Liver (tissue), 9 donors: ENCODE data around the gene MRAP. TPM values are rescaled to one million over a fixed set of nuclear protein-coding genes. Genes with fewer than 3 reads are reported as not detected.

Experiments used
- DNase-seq: peaks from one replicate; pipeline ENCODE4 v3.0.0-alpha.2; 2017; ENCODE audit warnings: low spot score
- H3K27ac ChIP-seq, 2 donors: one replicate each; pipeline ENCODE4 v1.7.0; 2013; ENCODE audit warnings: inconsistent platforms in 2 of 2, low read length in 2 of 2, control low read depth in 1 of 2, low read depth in 1 of 2, mild to moderate bottlenecking in 1 of 2
- H3K27me3 ChIP-seq, 4 donors: one replicate each; pipeline versions ENCODE4 v1.6.1 to v1.7.0; 2013; ENCODE audit warnings: low read length in 3 of 4, inconsistent platforms in 1 of 4, mild to moderate bottlenecking in 1 of 4, moderate library complexity in 1 of 4; ENCODE audit not compliant: control insufficient read depth in 4 of 4, insufficient read depth in 4 of 4
- H3K36me3 ChIP-seq, 4 donors: one replicate each; pipeline versions ENCODE4 v1.6.1 to v1.7.0; 2013; ENCODE audit warnings: low read length in 3 of 4, mild to moderate bottlenecking in 3 of 4, low read depth in 1 of 4, moderate library complexity in 1 of 4; ENCODE audit not compliant: control insufficient read depth in 4 of 4, insufficient read depth in 3 of 4
- H3K4me1 ChIP-seq, 4 donors: one replicate each; pipeline versions ENCODE4 v1.6.1 to v1.7.0; 2013; ENCODE audit warnings: low read length in 3 of 4, mild to moderate bottlenecking in 3 of 4, moderate library complexity in 1 of 4; ENCODE audit not compliant: control insufficient read depth in 4 of 4, insufficient read depth in 4 of 4
- H3K4me3 ChIP-seq, 3 donors: one replicate each; pipeline versions ENCODE4 v1.6.1 to v1.7.0; 2013; ENCODE audit warnings: low read length in 3 of 3, control low read depth in 1 of 3, low read depth in 1 of 3, mild to moderate bottlenecking in 1 of 3
- H3K9ac ChIP-seq, 2 donors: one replicate each; pipeline ENCODE4 v1.7.0; 2013; ENCODE audit warnings: low read length in 2 of 2, mild to moderate bottlenecking in 2 of 2, moderate library complexity in 2 of 2, control low read depth in 1 of 2, low read depth in 1 of 2
- H3K9me3 ChIP-seq, 4 donors: one replicate each; pipeline versions ENCODE4 v1.6.1 to v1.7.0; 2013; ENCODE audit warnings: low read length in 3 of 4; ENCODE audit not compliant: control insufficient read depth in 4 of 4
- CTCF ChIP-seq: fragments of 150-350 bp; IDR thresholded peaks from 2 replicates; pipeline ENCODE4 v1.5.1; 2017; ENCODE audit warnings: improper control_type of control experiment, low read depth, low read length; ENCODE audit not compliant: missing input control
- EGR1 ChIP-seq, 2 donors: IDR thresholded peaks; 2 replicates each; pipeline ENCODE4 v1.6.1; 2016 to 2018; ENCODE audit warnings: antibody characterized with exemption in 2 of 2, low read depth in 2 of 2
- FOXA1 ChIP-seq: IDR thresholded peaks from 2 replicates; pipeline ENCODE4 v1.6.1; 2016; ENCODE audit warnings: antibody characterized with exemption
- FOXA2 ChIP-seq: IDR thresholded peaks from 2 replicates; pipeline ENCODE4 v1.6.1; 2016; ENCODE audit warnings: antibody characterized with exemption
- GABPA ChIP-seq, 2 donors: IDR thresholded peaks in 1 of 2; conservative IDR thresholded peaks in 1 of 2; 2 replicates each; pipeline ENCODE4 v1.6.1; 2016; ENCODE audit warnings: antibody characterized with exemption in 2 of 2, mild to moderate bottlenecking in 1 of 2, moderate library complexity in 1 of 2
- HNF4A ChIP-seq, 2 donors: conservative IDR thresholded peaks; 2 replicates each; pipeline ENCODE4 v1.6.1; 2016; ENCODE audit warnings: antibody characterized with exemption in 2 of 2, mild to moderate bottlenecking in 2 of 2
- HNF4G ChIP-seq: IDR thresholded peaks from 2 replicates; pipeline ENCODE4 v1.6.1; 2016; ENCODE audit warnings: antibody characterized with exemption
- JUND ChIP-seq, 2 donors: IDR thresholded peaks; 2 replicates each; pipeline ENCODE4 v1.6.1; 2016; ENCODE audit warnings: antibody characterized with exemption in 2 of 2
- MAX ChIP-seq: IDR thresholded peaks from 2 replicates; pipeline ENCODE4 v1.6.1; 2016; ENCODE audit warnings: antibody characterized with exemption
- RAD21 ChIP-seq, 2 donors: IDR thresholded peaks; 2 replicates each; pipeline ENCODE4 v1.6.1; 2016; ENCODE audit warnings: antibody characterized with exemption in 2 of 2, mild to moderate bottlenecking in 2 of 2
- REST ChIP-seq: IDR thresholded peaks from 2 replicates; pipeline ENCODE4 v1.6.1; 2016; ENCODE audit warnings: antibody characterized with exemption, mild to moderate bottlenecking
- RXRA ChIP-seq, 2 donors: IDR thresholded peaks; 2 replicates each; pipeline ENCODE4 v1.6.1; 2017 to 2018; ENCODE audit warnings: antibody characterized with exemption in 2 of 2, mild to moderate bottlenecking in 1 of 2
- SP1 ChIP-seq: IDR thresholded peaks from 2 replicates; pipeline ENCODE4 v1.6.1; 2018; ENCODE audit warnings: antibody characterized with exemption, mild to moderate bottlenecking
- TAF1 ChIP-seq: conservative IDR thresholded peaks from 2 replicates; pipeline ENCODE4 v1.6.1; 2016; ENCODE audit warnings: antibody characterized with exemption, mild to moderate bottlenecking
- YY1 ChIP-seq: IDR thresholded peaks from 2 replicates; pipeline ENCODE4 v1.6.1; 2016; ENCODE audit warnings: antibody characterized with exemption, mild to moderate bottlenecking
- ZBTB33 ChIP-seq: IDR thresholded peaks from 2 replicates; pipeline ENCODE4 v1.6.1; 2016; ENCODE audit warnings: antibody characterized with exemption
- WGBS: extraction: QIAGEN DNeasy Blood & Tissue Kit; methylation state at CpG from one replicate; pipeline ENCODE4 v1.1.7; 2013; 5-methylcytosine and 5-hydroxymethylcytosine counted together
- polyA plus RNA-seq, 2 donors: library from polyadenylated mRNA; stranded (reverse) in 1 of 2; unstranded in 1 of 2; fragments of 200-250 nt in 1 of 2; fragments of >200 nt in 1 of 2; fragmentation: Nextera tagmentation in 1 of 2; extraction: Ambion mirVana in 1 of 2; gene quantifications; one replicate each; pipeline versions ENCODE4 v1.2.1 to v1.2.3, GENCODE V29; 2013 to 2015
- total RNA-seq, 2 donors: library from RNA; depleted of rRNA; stranded (reverse); fragments of >200 nt; gene quantifications; one replicate each; pipeline ENCODE4 v1.2.3, GENCODE V29; 2014
- donor health status: healthy.
- donor health status: healthy.
- donor health status: healthy.
- donor health status: healthy.
- donor health status: healthy.

MRAP gene
- total and polyA plus RNA-seq, 4 donors = 0.17 to 0.79 TPM; not detected in 2

GRCh38 chr21:32315511-32316281 is 17.0 kb downstream of the MRAP start:
- DNase-seq = no peak
- no peak for TF ChIP-seq GABPA (IDR thresholded peaks at IDR 0.05 in 1 of 2, conservative IDR thresholded peaks at IDR 0.05 in 1 of 2)
- TF ChIP-seq HNF4G = no peak
- TF ChIP-seq ZBTB33 = no peak
- TF ChIP-seq FOXA1 = no peak
- TF ChIP-seq YY1 = no peak
- no peak for TF ChIP-seq REST
- no peak for TF ChIP-seq HNF4A (conservative IDR thresholded peaks at IDR 0.05)
- TF ChIP-seq SP1 = no peak
- TF ChIP-seq FOXA2 = no peak
- no peak for TF ChIP-seq EGR1 (IDR thresholded peaks at IDR 0.05; ENCODE audit: low read depth in 2 of 2)
- no peak for TF ChIP-seq CTCF
- no peak for TF ChIP-seq JUND (IDR thresholded peaks at IDR 0.05)
- TF ChIP-seq RAD21 (IDR thresholded peaks at IDR 0.05) = no peak
- Histone ChIP-seq H3K9ac (no peak overlapping the region), H3K9me3 (no peaks in the 10 kb centered on the region), H3K36me3 (peaks cover 14 to 63% (median 33%) of the 10 kb centered on the region in 4 donors), H3K27ac (no peak overlapping the region), H3K4me1 (no peaks in the 10 kb centered on the region), H3K27me3 (no peaks in the 10 kb centered on the region), H3K4me3 (no peak overlapping the region)
- 91% methylated on average over 14 of the region's 14 CpGs for WGBS

GRCh38 chr21:32316361-32317215 is 17.9 kb downstream of the MRAP start:
- Histone ChIP-seq H3K27ac (no peak overlapping the region), H3K9ac (no peak overlapping the region), H3K4me1 (no peaks in the 10 kb centered on the region), H3K36me3 (peaks cover 16 to 71% (median 38%) of the 10 kb centered on the region in 4 donors), H3K4me3 (no peak overlapping the region), H3K27me3 (no peaks in the 10 kb centered on the region), H3K9me3 (no peaks in the 10 kb centered on the region)
- 96% methylated on average over 22 of the region's 22 CpGs for WGBS
- no peak for DNase-seq
- no peak for TF ChIP-seq GABPA (IDR thresholded peaks at IDR 0.05 in 1 of 2, conservative IDR thresholded peaks at IDR 0.05 in 1 of 2)
- TF ChIP-seq RXRA (IDR thresholded peaks at IDR 0.05) = no peak
- TF ChIP-seq TAF1 = no peak
- TF ChIP-seq FOXA1 = no peak
- no peak for TF ChIP-seq MAX
- no peak for TF ChIP-seq HNF4G
- no peak for TF ChIP-seq JUND (IDR thresholded peaks at IDR 0.05)
